Neural cell (in vitro differentiated cells): ENCODE data around the gene NEK10. TPM values are rescaled to one million over a fixed set of nuclear protein-coding genes. Genes with fewer than 3 reads are reported as not detected.

Source experiments
- H2AFZ ChIP-seq: fragments of 200-600, 300-800 bp; sonication (generic), shearing (Covaris generic); 2 replicates; pipeline ENCODE4 v1.6.0; 2014; ENCODE audit warnings: low read depth, mild to moderate bottlenecking, antibody characterized with exemption, low read length, moderate library complexity
- H3F3A ChIP-seq: fragments of 200-600 bp; shearing (Covaris generic); 2 replicates; pipeline ENCODE4 v1.6.1; 2016; ENCODE audit warnings: mild to moderate bottlenecking, moderate library complexity, mixed read lengths, antibody characterized with exemption, low read length; ENCODE audit not compliant: insufficient read depth, poor library complexity, severe bottlenecking
- H3K27ac ChIP-seq: fragments of 200-600, 300-800 bp; sonication (generic), shearing (Covaris generic); 2 replicates; pipeline ENCODE4 v1.5.1; 2014; ENCODE audit warnings: mild to moderate bottlenecking, low read length, moderate library complexity
- H3K27me3 ChIP-seq: fragments of 300-800, 200-600 bp; sonication (generic), shearing (Covaris generic); 2 replicates; pipeline ENCODE4 v1.6.0; 2014; ENCODE audit warnings: mild to moderate bottlenecking, low read depth, low read length, moderate library complexity; ENCODE audit not compliant: insufficient read depth
- H3K36me3 ChIP-seq: fragments of 300-800, 200-600 bp; sonication (generic), shearing (Covaris generic); 2 replicates; pipeline ENCODE4 v1.5.1; 2014; ENCODE audit warnings: mild to moderate bottlenecking, antibody characterized with exemption, low read length, moderate library complexity; ENCODE audit not compliant: insufficient read depth
- H3K4me2 ChIP-seq: fragments of 300-800, 200-600 bp; sonication (generic), shearing (Covaris generic); 2 replicates; pipeline ENCODE4 v1.6.0; 2014; ENCODE audit warnings: mild to moderate bottlenecking, low read length
- H3K4me3 ChIP-seq: fragments of 300-800, 200-600 bp; sonication (generic), shearing (Covaris generic); 2 replicates; pipeline ENCODE4 v1.5.1; 2014; ENCODE audit warnings: mild to moderate bottlenecking, low read length, moderate library complexity
- H3K79me2 ChIP-seq: fragments of 200-600 bp; shearing (Covaris generic); replicated peaks from 2 replicates; pipeline ENCODE4 v1.6.0; 2014; ENCODE audit warnings: mild to moderate bottlenecking, low read length, moderate library complexity; ENCODE audit not compliant: insufficient read depth
- H3K9ac ChIP-seq: fragments of 300-800, 200-600 bp; sonication (generic), shearing (Covaris generic); 2 replicates; pipeline ENCODE4 v1.6.1; 2016; ENCODE audit warnings: mild to moderate bottlenecking, low read length, mixed read lengths
- H3K9me2 ChIP-seq: fragments of 200-600 bp; shearing (Covaris generic); 2 replicates; pipeline ENCODE4 v1.6.1; 2016; ENCODE audit warnings: mild to moderate bottlenecking, low read length, mixed read lengths; ENCODE audit not compliant: insufficient read depth
- H3K9me3 ChIP-seq: fragments of 200-600, 300-800 bp; sonication (generic), shearing (Covaris generic); 2 replicates; pipeline ENCODE4 v1.6.1; 2016; ENCODE audit warnings: mild to moderate bottlenecking, mixed run types, low read length, moderate library complexity, mixed read lengths
- H4K20me1 ChIP-seq: fragments of 200-600 bp; shearing (Covaris generic); 2 replicates; pipeline ENCODE4 v1.6.1; 2016; ENCODE audit warnings: mild to moderate bottlenecking, mixed run types; ENCODE audit not compliant: insufficient read depth
- EP300 ChIP-seq: fragments of 450-650 bp; conservative IDR thresholded peaks from 2 replicates; pipeline ENCODE4 v1.6.1; 2014; ENCODE audit warnings: antibody characterized with exemption, mild to moderate bottlenecking, moderate library complexity; ENCODE audit not compliant: poor library complexity, severe bottlenecking
- EZH2 ChIP-seq: fragments of 200-600, 300-800 bp; shearing (Covaris generic), sonication (generic); IDR thresholded peaks from 2 replicates; pipeline ENCODE4 v1.6.1; 2014; ENCODE audit warnings: antibody characterized with exemption, low read length, borderline replicate concordance, mild to moderate bottlenecking; ENCODE audit not compliant: insufficient read depth, poor library complexity, severe bottlenecking
- MXI1 ChIP-seq: fragments of 450-650 bp; conservative IDR thresholded peaks from 2 replicates; pipeline ENCODE4 v1.6.1; 2014; ENCODE audit warnings: antibody characterized with exemption, mild to moderate bottlenecking; ENCODE audit not compliant: poor library complexity, severe bottlenecking
- POLR2AphosphoS5 ChIP-seq: IDR thresholded peaks from 2 replicates; pipeline ENCODE4 v1.6.1; 2012
- RAD21 ChIP-seq: fragments of 450-650 bp; conservative IDR thresholded peaks from 2 replicates; pipeline ENCODE4 v1.6.1; 2014; ENCODE audit warnings: antibody characterized with exemption, mild to moderate bottlenecking, moderate library complexity
- SMC3 ChIP-seq: fragments of 450-650 bp; conservative IDR thresholded peaks from 2 replicates; pipeline ENCODE4 v1.6.1; 2014; ENCODE audit warnings: antibody characterized with exemption, mild to moderate bottlenecking, moderate library complexity; ENCODE audit not compliant: poor library complexity
- TAF1 ChIP-seq: IDR thresholded peaks from 2 replicates; pipeline ENCODE4 v1.6.1; 2012; ENCODE audit warnings: low read depth
- polyA plus RNA-seq: library from polyadenylated mRNA; depleted of rRNA; stranded (reverse); fragments of >200 nt; gene quantifications from 2 replicates; pipeline ENCODE4 v1.2.3, GENCODE V29; 2014
- TF ChIP-seq, protein P1 (sequence below): fragments of 450-650 bp; IDR thresholded peaks from 2 replicates; pipeline ENCODE4 v1.5.1; 2014; ENCODE audit warnings: antibody characterized with exemption, mild to moderate bottlenecking, moderate library complexity; ENCODE audit not compliant: poor library complexity, severe bottlenecking
- TF ChIP-seq, protein P2 (sequence below): IDR thresholded peaks from 2 replicates; pipeline ENCODE4 v1.6.1; 2012; ENCODE audit warnings: borderline replicate concordance

NEK10 gene
- polyA plus RNA-seq, 1 donor from 2014 or later, result 17.6 TPM

DNA sequence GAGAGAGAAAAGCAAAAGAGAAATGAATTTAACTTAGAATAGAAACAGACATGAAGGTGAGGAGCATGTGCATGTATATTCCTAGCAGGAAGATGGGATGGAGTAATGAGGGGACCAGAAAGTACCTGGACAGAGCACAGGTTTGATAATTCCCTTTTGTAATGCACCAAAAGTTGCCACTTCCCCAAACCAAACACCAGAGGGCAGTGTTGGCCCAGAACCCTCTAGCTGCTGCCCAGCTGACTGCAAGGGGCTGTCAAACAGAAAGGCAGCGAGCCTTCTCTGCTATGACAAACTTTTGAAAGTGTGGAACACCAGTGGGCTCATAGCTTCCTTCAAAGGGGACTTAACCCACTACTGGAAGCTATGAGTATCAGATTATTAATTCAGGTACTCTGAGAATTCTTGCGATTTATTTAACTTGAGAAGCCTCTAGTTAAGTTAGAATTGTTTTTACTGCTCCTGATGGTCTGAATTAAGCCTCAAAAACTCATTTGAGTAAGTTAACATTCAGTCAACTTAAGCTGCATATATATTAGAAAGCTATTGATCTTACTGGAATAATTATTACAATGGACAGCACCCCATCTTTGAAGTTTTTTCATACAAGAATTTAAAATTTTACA is 234.9 kb downstream of the NEK10 start:
- no peaks in the 10 kb centered on the region for H3K9me2 ChIP-seq
- no peak overlapping the region for H3K27ac ChIP-seq
- TF ChIP-seq, protein P1, sequence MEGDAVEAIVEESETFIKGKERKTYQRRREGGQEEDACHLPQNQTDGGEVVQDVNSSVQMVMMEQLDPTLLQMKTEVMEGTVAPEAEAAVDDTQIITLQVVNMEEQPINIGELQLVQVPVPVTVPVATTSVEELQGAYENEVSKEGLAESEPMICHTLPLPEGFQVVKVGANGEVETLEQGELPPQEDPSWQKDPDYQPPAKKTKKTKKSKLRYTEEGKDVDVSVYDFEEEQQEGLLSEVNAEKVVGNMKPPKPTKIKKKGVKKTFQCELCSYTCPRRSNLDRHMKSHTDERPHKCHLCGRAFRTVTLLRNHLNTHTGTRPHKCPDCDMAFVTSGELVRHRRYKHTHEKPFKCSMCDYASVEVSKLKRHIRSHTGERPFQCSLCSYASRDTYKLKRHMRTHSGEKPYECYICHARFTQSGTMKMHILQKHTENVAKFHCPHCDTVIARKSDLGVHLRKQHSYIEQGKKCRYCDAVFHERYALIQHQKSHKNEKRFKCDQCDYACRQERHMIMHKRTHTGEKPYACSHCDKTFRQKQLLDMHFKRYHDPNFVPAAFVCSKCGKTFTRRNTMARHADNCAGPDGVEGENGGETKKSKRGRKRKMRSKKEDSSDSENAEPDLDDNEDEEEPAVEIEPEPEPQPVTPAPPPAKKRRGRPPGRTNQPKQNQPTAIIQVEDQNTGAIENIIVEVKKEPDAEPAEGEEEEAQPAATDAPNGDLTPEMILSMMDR, result peak; percentile 89
- TF ChIP-seq, protein P2, sequence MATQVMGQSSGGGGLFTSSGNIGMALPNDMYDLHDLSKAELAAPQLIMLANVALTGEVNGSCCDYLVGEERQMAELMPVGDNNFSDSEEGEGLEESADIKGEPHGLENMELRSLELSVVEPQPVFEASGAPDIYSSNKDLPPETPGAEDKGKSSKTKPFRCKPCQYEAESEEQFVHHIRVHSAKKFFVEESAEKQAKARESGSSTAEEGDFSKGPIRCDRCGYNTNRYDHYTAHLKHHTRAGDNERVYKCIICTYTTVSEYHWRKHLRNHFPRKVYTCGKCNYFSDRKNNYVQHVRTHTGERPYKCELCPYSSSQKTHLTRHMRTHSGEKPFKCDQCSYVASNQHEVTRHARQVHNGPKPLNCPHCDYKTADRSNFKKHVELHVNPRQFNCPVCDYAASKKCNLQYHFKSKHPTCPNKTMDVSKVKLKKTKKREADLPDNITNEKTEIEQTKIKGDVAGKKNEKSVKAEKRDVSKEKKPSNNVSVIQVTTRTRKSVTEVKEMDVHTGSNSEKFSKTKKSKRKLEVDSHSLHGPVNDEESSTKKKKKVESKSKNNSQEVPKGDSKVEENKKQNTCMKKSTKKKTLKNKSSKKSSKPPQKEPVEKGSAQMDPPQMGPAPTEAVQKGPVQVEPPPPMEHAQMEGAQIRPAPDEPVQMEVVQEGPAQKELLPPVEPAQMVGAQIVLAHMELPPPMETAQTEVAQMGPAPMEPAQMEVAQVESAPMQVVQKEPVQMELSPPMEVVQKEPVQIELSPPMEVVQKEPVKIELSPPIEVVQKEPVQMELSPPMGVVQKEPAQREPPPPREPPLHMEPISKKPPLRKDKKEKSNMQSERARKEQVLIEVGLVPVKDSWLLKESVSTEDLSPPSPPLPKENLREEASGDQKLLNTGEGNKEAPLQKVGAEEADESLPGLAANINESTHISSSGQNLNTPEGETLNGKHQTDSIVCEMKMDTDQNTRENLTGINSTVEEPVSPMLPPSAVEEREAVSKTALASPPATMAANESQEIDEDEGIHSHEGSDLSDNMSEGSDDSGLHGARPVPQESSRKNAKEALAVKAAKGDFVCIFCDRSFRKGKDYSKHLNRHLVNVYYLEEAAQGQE, result no peak
- no peak for TF ChIP-seq MXI1
- TF ChIP-seq EZH2, result no peak
- TF ChIP-seq SMC3, result peak; percentile 96
- TF ChIP-seq TAF1, result no peak
- peak; percentile 92 for TF ChIP-seq RAD21
- TF ChIP-seq POLR2AphosphoS5, result no peak
- no peak for TF ChIP-seq EP300
- no peak overlapping the region for H2AFZ ChIP-seq
- H3K27me3 ChIP-seq, result no peaks in the 10 kb centered on the region
- no peaks in the 10 kb centered on the region for H3F3A ChIP-seq
- no peak overlapping the region for H3K9ac ChIP-seq
- no peaks in the 10 kb centered on the region for H3K79me2 ChIP-seq
- H3K36me3 ChIP-seq, result no peaks in the 10 kb centered on the region
- no peak overlapping the region for H3K4me3 ChIP-seq
- H4K20me1 ChIP-seq, result no peaks in the 10 kb centered on the region
- H3K9me3 ChIP-seq, result no peaks in the 10 kb centered on the region
- no peak overlapping the region for H3K4me2 ChIP-seq

DNA sequence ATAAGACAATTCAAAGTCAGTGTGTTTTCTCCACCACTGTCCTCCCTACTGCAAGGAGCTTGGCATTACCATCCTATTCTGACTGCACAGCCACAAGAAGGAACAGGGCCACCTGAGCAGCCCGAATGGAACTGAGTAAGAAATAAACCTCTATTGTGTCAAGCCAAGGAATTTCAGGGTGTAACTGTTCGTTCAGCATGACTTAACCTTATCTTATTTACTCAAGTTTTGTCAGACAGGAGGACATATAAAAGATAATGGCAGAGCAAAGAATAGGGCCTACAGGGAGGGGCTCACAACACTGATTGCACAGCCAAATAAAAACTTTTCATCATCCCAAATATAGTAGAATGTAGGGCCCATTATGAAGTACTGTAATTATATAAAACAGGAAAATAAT is 236.1 kb downstream of the NEK10 start:
- no peaks in the 10 kb centered on the region for H3K79me2 ChIP-seq
- H4K20me1 ChIP-seq, result no peaks in the 10 kb centered on the region
- no peak overlapping the region for H3K4me2 ChIP-seq
- H3K9me2 ChIP-seq, result no peaks in the 10 kb centered on the region
- no peaks in the 10 kb centered on the region for H3K36me3 ChIP-seq
- no peak overlapping the region for H3K4me3 ChIP-seq
- no peak for TF ChIP-seq POLR2AphosphoS5
- no peak overlapping the region for H2AFZ ChIP-seq
- no peak overlapping the region for H3K27ac ChIP-seq
- no peaks in the 10 kb centered on the region for H3F3A ChIP-seq
- H3K9ac ChIP-seq, result no peak overlapping the region
- no peaks in the 10 kb centered on the region for H3K27me3 ChIP-seq
- no peaks in the 10 kb centered on the region for H3K9me3 ChIP-seq

DNA sequence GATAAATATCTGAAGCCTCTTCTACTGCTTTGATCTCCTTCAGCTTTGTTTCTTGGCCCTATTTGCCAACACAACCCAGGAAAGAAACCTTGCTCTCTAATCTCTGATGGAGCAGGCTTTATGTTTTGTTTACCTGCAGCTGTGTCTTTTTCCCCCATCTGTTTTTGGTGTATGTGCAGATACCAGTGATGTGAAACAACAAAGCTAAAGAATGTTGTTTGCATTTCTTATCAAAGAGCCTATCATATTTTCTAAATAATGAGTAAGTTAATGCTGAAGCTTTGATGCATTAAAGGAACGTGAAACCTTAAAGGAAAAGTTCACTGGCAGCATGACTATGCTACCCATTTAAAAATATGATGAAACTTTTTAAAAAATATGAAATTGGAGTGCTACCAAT is 238.4 kb downstream of the NEK10 start:
- Histone ChIP-seq H3K36me3 (no peaks in the 10 kb centered on the region), H3K27ac (no peak overlapping the region), H3K4me2 (no peak overlapping the region), H3K27me3 (no peaks in the 10 kb centered on the region), H3K9me2 (no peaks in the 10 kb centered on the region), H4K20me1 (no peaks in the 10 kb centered on the region), H3K9ac (no peak overlapping the region), H3F3A (no peaks in the 10 kb centered on the region), H3K9me3 (no peaks in the 10 kb centered on the region), H2AFZ (no peak overlapping the region), H3K4me3 (no peak overlapping the region), H3K79me2 (no peaks in the 10 kb centered on the region)
- TF ChIP-seq, protein P1, result no peak
- TF ChIP-seq EP300 (no peak), POLR2AphosphoS5 (no peak), MXI1 (no peak), TAF1 (no peak), EZH2 (no peak), RAD21 (no peak), SMC3 (no peak)
- TF ChIP-seq, protein P2, result no peak
